Measurements from ENCODE around the gene SLC9A2.

SLC9A2 gene

GRCh38 chr2:102735416-102736109, 116.2 kb downstream of the SLC9A2 start:
- DNase-seq = no peak

- DNase-seq = no peak
Measured at GRCh38 chr2:102736110-102736409, 116.7 kb downstream of the SLC9A2 start.

- DNase-seq = peak; percentile 83
Measured at GRCh38 chr2:102736410-102737409, 117.4 kb downstream of the SLC9A2 start.

- DNase-seq = no peak
Measured at GRCh38 chr2:102737431-102737830, 118.1 kb downstream of the SLC9A2 start.

- DNase-seq = no peak
Measured at GRCh38 chr2:102743259-102743658, 123.9 kb downstream of the SLC9A2 start.

- DNase-seq = no peak
Measured at GRCh38 chr2:102748107-102748506, 128.8 kb downstream of the SLC9A2 start.

- peak; percentile 43 for DNase-seq
Measured at GRCh38 chr2:102749938-102750337, 130.6 kb downstream of the SLC9A2 start.

GRCh38 chr2:102753563-102754159, 134.3 kb downstream of the SLC9A2 start:
- DNase-seq = peak; percentile 82

GRCh38 chr2:102754456-102755145, 135.2 kb downstream of the SLC9A2 start:
- DNase-seq = no peak

GRCh38 chr2:102755284-102755683, 135.9 kb downstream of the SLC9A2 start:
- DNase-seq = no peak

GRCh38 chr2:102758439-102758838, 139.1 kb downstream of the SLC9A2 start:
- no peak for DNase-seq

Data from suppressor macrophage treated with lipopolysaccharide for 4 hours (primary cell).